Tibial artery (tissue), 4 donors: ENCODE measurements around the gene ACP3.

Source experiments
- DNase-seq, 2 donors: peaks; one replicate each; pipeline ENCODE4 v3.0.0-alpha.2; 2019
- H3K27ac ChIP-seq, 2 donors: fragments of 200-600 bp; sonication (generic) in 1 of 2; 1 replicate in 1 of 2; 2 replicates in 1 of 2; pipeline ENCODE4 v1.5.1; 2018 to 2019; ENCODE audit warnings: mild to moderate bottlenecking in 1 of 2
- H3K27me3 ChIP-seq, 2 donors: fragments of 200-600 bp; sonication (generic) in 1 of 2; one replicate each; pipeline versions ENCODE4 v1.5.1 to v1.6.0; 2016 to 2019
- H3K36me3 ChIP-seq, 3 donors: fragments of 200-600 bp; sonication (generic) in 2 of 3; one replicate each; pipeline ENCODE4 v1.5.1; 2016 to 2019; ENCODE audit warnings: mild to moderate bottlenecking in 2 of 3
- H3K4me1 ChIP-seq, 4 donors: fragments of 200-600 bp; sonication (generic) in 2 of 4; 1 replicate in 3 of 4; 2 replicates in 1 of 4; pipeline ENCODE4 v1.5.1; 2016 to 2019
- H3K4me3 ChIP-seq, 2 donors: fragments of 200-600 bp; sonication (generic) in 1 of 2; 1 replicate in 1 of 2; 2 replicates in 1 of 2; pipeline ENCODE4 v1.5.1; 2018 to 2019; ENCODE audit warnings: mild to moderate bottlenecking in 2 of 2
- H3K9me3 ChIP-seq, 3 donors: fragments of 200-600 bp; sonication (generic) in 1 of 3; one replicate each; pipeline ENCODE4 v1.5.1; 2016 to 2019
- intact Hi-C: fragments of 100-400 bp; cut with DNase I; formaldehyde crosslinking; loops from one replicate; pipeline ENCODE4 v1.15.0; 2023; ENCODE audit warnings: low total_unique reads
- TF ChIP-seq, protein P1 (sequence below), 2 experiments: fragments of 200-600 bp in 1 of 2; fragments of 450-650 bp in 1 of 2; IDR thresholded peaks; one replicate each; pipeline ENCODE4 v1.5.1; 2017 to 2019; ENCODE audit warnings: antibody characterized with exemption in 2 of 2, mild to moderate bottlenecking in 1 of 2, moderate library complexity in 1 of 2

The ACP3 gene

GRCh38 chr3:132325103-132325606 is 7.9 kb downstream of the ACP3 start:
- no peaks in the 10 kb centered on the region for H3K4me1 ChIP-seq
- TF ChIP-seq, protein P1, sequence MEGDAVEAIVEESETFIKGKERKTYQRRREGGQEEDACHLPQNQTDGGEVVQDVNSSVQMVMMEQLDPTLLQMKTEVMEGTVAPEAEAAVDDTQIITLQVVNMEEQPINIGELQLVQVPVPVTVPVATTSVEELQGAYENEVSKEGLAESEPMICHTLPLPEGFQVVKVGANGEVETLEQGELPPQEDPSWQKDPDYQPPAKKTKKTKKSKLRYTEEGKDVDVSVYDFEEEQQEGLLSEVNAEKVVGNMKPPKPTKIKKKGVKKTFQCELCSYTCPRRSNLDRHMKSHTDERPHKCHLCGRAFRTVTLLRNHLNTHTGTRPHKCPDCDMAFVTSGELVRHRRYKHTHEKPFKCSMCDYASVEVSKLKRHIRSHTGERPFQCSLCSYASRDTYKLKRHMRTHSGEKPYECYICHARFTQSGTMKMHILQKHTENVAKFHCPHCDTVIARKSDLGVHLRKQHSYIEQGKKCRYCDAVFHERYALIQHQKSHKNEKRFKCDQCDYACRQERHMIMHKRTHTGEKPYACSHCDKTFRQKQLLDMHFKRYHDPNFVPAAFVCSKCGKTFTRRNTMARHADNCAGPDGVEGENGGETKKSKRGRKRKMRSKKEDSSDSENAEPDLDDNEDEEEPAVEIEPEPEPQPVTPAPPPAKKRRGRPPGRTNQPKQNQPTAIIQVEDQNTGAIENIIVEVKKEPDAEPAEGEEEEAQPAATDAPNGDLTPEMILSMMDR (IDR thresholded peaks at IDR 0.05): no peak
- DNase-seq: peak in 1 of 2 donors; percentile 59
- no peak overlapping the region for H3K27ac ChIP-seq
- no peak overlapping the region for H3K4me3 ChIP-seq
- no peaks in the 10 kb centered on the region for H3K27me3 ChIP-seq
- intact Hi-C loops: no loop called here
- no peaks in the 10 kb centered on the region for H3K36me3 ChIP-seq
- H3K9me3 ChIP-seq: no peaks in the 10 kb centered on the region

DNA sequence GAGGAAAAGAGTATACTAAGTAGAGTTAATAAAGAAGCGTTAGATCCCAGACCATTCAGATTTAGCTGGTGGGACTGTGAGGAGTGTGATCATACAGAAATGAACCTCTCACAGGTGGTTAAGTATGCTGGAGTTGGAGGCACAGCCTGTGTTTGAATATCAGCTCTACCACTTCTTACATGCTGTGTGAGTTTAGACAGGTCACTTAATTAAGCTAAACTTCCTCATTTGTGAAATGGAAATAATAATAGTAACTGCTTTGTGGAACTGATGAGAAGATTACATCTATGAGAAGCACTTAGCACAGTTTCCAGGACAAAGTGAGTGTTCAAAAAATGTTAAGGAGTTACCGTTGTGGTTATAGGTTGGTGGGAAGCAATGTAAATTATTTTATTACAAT is 8.4 kb downstream of the ACP3 start:
- intact Hi-C loops: no loop called here
- TF ChIP-seq, protein P1 (IDR thresholded peaks at IDR 0.05): no peak
- no peaks in the 10 kb centered on the region for H3K9me3 ChIP-seq
- no peak for DNase-seq
- H3K27ac ChIP-seq: no peak overlapping the region
- H3K36me3 ChIP-seq: no peaks in the 10 kb centered on the region
- no peaks in the 10 kb centered on the region for H3K27me3 ChIP-seq
- H3K4me3 ChIP-seq: no peak overlapping the region
- no peaks in the 10 kb centered on the region for H3K4me1 ChIP-seq

GRCh38 chr3:132326251-132326650 is 9.0 kb downstream of the ACP3 start:
- Histone ChIP-seq H3K9me3 (no peaks in the 10 kb centered on the region), H3K27ac (no peak overlapping the region), H3K4me3 (no peak overlapping the region), H3K36me3 (no peaks in the 10 kb centered on the region), H3K4me1 (no peaks in the 10 kb centered on the region), H3K27me3 (no peaks in the 10 kb centered on the region)
- DNase-seq: no peak
- intact Hi-C loops: no loop called here
- TF ChIP-seq, protein P1 (IDR thresholded peaks at IDR 0.05): no peak

DNA sequence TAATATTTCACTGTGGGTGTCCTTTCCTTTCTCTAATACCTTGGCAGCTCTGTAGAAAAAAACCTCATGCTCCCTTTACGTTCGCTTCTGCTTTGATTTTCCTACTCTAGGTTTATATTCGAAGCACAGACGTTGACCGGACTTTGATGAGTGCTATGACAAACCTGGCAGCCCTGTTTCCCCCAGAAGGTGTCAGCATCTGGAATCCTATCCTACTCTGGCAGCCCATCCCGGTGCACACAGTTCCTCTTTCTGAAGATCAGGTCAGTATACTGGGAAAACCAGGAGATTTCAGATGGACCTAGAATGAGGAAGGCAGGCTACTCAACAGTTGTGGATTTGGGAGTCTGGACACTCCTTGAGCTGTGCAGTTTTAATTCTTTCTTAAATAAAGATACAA is 14.9 kb downstream of the ACP3 start:
- Histone ChIP-seq H3K9me3 (no peaks in the 10 kb centered on the region), H3K27ac (no peak overlapping the region), H3K36me3 (no peaks in the 10 kb centered on the region), H3K4me3 (no peak overlapping the region), H3K27me3 (no peaks in the 10 kb centered on the region), H3K4me1 (no peaks in the 10 kb centered on the region)
- TF ChIP-seq, protein P1 (IDR thresholded peaks at IDR 0.05): no peak
- intact Hi-C loops: no loop called here
- no peak for DNase-seq

DNA sequence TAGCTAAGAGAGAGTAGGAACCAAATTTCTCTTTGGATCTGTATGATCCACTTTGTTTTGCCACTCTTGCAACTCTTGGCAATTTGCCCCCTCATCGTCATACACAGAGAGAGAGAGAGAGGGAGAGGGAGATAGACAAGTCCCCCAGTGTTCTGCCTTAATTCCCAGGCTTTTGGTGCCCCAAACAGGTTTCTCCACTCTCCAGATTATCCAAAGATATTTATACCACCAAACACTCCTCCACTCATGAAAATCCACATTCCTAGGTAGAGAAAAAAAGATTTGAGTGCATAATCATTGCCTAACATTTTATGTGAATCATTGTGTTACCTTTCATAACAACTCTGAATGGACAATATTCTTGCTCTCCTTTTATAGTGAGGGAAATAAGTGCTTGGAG is 15.3 kb downstream of the ACP3 start:
- Histone ChIP-seq H3K27ac (no peak overlapping the region), H3K27me3 (no peaks in the 10 kb centered on the region), H3K4me3 (no peak overlapping the region), H3K9me3 (no peaks in the 10 kb centered on the region), H3K4me1 (no peaks in the 10 kb centered on the region), H3K36me3 (no peaks in the 10 kb centered on the region)
- intact Hi-C loops: no loop called here
- TF ChIP-seq, protein P1 (IDR thresholded peaks at IDR 0.05): no peak
- no peak for DNase-seq

DNA sequence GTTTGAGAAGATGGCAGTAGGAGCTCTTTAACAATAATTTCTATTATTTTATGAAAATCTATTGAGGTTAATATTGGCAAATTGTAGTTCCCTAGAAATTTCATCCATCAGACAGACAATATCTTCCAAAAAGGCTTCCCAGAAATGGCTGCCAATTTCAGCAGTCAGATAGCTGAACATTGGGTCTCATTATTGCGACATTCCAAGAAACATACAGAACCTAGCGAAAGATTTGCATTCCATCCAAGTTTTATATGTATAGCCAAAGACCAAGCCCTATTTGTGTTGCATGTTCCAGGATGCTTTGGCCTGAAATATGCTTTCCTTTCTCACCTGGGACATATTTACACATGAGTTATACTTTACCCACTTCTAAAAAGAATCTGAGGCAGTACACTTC is 24.5 kb downstream of the ACP3 start:
- H3K36me3 ChIP-seq: no peaks in the 10 kb centered on the region
- TF ChIP-seq, protein P1 (IDR thresholded peaks at IDR 0.05): no peak
- no peak overlapping the region for H3K4me3 ChIP-seq
- no peak overlapping the region for H3K27ac ChIP-seq
- H3K27me3 ChIP-seq: no peaks in the 10 kb centered on the region
- no peaks in the 10 kb centered on the region for H3K9me3 ChIP-seq
- intact Hi-C loops: no loop called here
- H3K4me1 ChIP-seq: no peaks in the 10 kb centered on the region
- no peak for DNase-seq
